GM13976 (cell line): ENCODE results near the gene ECE1.

Experiments
- DNase-seq: peaks from one replicate; pipeline ENCODE4 v3.0.0; 2012; ENCODE audit warnings: low spot score
- CTCF ChIP-seq: IDR thresholded peaks from 2 replicates; pipeline ENCODE4 v1.5.1; 2012; ENCODE audit warnings: borderline replicate concordance, mild to moderate bottlenecking; ENCODE audit not compliant: insufficient read depth; ENCODE audit errors: extremely low read depth, missing control alignments, control extremely low read depth
- in situ Hi-C: fragments of 300-500 bp; cut with MboI; formaldehyde crosslinking; loops from one replicate; pipeline ENCODE4 v1.12.0; 2022; ENCODE audit warnings: low sequenced_read_pairs, mixed read lengths, inconsistent platforms; ENCODE audit not compliant: unreplicated experiment

The ECE1 gene

DNA sequence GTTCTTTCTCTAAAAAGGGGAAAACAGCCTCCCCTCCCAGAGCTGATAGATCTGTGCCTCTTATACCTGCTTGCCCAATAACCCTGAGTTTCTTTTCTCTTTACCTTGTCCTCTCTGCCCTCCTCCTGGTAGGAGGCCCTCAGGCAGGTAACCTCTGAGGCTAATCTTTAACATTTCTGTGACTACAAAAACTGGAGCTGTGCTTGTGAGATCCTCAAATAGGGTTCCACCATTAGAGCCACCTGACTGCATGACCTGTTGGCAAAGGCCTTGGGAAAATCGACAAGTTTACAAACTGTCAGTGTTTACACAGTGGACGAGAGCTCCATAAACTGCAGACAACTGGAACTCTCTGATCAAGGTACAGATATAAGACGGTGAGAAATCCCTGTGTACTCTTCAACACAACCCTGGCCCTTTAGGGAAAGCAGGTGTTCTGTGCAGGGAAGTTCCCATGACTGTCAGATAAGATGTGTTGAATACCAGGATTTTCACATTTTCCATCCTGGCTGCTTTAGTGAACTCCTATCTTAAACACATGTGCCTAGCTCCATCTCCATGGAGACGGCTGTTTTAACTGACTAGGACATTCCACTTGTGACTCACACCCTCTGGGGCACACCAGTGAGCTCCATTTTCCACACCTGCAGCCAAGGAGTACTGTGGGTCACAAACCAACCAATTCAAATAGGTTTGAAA is 38.3 kb downstream of the ECE1 start:
- in situ Hi-C loops = no loop called here
- DNase-seq = no peak
- no peak for TF ChIP-seq CTCF

DNA sequence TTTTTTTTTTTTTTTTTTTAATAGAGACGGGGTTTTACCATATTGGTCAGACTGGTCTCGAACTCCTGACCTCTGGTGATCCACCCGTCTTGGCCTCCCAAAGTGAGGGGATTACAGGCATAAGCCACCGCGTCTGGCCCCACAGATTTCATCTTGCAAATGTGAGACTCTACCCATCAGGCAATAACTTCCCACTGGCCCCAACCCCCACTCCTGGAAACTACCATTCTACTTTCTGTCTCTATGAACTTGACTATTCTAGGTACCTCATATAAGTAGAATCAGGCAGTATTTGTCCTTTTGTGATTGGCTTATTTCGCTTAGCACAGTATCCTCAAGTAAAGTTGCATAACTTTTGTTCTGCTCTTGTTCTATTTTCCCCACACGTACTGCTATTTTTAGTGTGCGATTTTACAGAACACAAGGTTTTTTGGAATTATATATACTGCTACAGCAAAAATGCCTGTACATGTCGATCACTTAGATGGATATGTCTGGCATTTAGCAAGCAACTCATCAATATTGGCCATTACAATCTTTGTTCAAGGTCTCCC is 40.2 kb downstream of the ECE1 start:
- no peak for TF ChIP-seq CTCF
- no peak for DNase-seq
- in situ Hi-C loops = loop anchor here (25.0 kb wide), 1 partner anchor 712 kb away; no protein-coding TSS in a partner anchor

DNA sequence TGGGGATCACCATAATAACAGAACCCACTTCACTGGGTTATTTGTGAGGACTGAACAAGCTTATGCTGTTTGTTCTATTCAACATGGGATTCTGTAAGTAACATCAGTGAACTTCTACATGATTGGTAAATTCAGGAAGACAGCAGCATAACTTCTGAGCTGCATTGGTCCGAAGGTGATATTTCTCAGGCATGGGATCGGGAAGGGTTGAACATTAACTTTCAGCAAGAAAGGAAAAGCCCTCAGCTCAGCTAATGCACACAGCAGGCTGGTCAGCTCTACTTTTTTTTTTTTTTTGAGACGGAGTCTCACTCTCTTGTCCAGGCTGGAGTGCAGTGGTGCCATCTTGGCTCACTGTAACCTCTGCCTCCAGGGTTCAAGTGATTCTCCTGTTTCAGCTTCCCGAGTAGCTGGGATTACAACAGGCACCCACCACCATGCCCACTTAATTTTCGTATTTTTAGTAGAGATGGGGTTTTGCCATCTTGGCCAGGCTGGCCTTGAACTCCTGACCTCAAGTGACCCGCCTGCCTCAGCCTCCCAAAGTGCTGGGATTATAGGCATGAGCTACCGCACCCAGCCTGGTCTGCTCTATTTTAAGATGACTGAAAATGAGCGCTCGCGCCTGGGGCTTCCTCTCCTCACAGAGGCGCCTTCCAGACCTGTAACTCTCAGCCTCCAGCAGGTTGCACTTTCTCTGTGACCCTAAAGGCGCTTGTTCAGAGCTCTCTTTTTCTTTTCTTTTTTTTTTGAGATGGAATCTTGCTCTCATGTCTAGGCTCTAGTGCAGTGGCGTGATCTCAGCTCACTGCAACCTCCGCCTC is 42.2 kb downstream of the ECE1 start:
- no peak for TF ChIP-seq CTCF
- in situ Hi-C loops = loop anchor here (25.0 kb wide), 1 partner anchor 714 kb away; no protein-coding TSS in a partner anchor
- no peak for DNase-seq

DNA sequence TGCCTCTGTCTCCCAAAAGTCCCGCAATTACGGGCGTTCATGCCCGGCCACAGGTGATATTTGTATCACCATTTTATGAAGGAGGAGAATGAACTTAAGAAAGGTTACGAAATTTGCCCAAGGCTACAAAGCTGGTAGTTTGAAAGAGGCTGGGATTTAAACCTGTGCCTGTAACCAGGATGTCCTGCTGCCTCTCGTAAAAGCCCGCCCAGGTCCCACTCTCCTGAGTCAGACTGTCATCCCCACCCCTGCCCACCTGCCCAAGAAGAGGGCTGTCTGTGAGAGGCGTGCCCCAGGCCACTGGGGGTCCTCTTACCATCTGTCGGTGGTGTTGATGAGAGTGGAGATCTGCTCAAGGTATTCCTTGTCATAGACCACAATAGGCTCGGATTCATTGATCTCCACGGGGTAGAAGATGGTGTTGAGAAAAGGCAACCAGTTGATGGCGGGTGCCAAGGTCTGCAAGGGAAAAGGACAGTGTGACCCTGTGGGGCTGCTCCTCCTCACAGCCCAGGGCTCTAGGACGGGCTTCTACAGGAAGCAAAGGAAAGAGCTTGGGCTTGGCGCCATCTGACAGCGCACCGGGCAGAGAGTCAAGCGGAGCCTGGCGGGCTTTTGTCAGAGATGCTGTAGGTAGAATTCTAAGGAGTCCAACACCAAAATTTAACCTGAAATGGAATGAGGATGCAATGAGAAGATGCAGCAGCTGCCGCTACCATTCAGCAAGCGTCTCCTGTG is 43.2 kb downstream of the ECE1 start:
- TF ChIP-seq CTCF = no peak
- DNase-seq = no peak
- in situ Hi-C loops = loop anchor here (25.0 kb wide), 1 partner anchor 715 kb away; no protein-coding TSS in a partner anchor

GRCh38 chr1:21245688-21246229 is 44.5 kb downstream of the ECE1 start:
- no peak for DNase-seq
- in situ Hi-C loops = loop anchor here (25.0 kb wide), 1 partner anchor 717 kb away; no protein-coding TSS in a partner anchor
- no peak for TF ChIP-seq CTCF
